ENCODE results near the gene NEU2.

NEU2 gene

DNA sequence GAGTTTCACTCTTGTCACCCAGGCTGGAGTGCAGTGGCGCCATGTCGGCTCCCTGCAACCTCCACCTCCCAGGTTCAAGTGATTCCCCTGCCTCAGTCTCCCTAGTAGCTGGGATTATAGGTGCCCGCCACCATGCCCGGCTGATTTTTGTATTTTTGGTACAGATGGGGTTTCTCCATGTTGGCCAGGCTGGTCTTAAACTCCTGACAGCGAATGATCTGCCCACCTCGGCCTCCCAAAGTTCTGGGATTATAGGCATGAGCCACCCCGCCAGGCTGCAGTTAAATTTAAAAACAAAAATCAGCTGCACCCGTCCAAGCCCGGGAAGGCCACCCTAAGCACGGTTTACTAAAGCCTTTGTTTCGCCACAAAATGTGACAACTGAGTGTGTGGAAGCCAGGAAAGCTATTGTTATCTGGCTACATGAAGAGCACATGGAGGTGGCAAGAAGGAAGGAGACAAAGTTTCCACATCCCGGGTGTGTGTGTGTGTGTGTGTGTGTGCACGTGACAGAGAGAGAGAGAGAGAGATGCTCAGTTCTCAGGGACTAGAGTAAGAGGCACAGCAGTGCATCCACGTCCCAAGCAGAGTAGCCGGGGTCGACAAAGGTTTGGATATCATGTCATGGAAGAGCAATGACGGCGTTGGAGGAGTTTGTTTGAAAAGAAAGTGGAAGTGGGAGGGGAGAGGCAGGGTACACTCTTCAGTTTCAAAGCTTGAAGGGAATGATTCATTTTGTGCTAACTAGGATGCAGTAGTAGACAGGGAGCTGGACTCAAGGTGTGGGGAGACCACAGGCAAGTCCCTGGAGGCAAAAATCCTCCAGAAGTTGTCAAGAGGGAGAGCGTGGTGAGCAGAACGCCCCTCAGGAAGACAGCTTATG lies 47.7 kb downstream of the NEU2 start:
- Histone ChIP-seq H3K23ac (ENCODE audit: low read length) (no peak overlapping the region), H3K36me3 (ENCODE audit: control insufficient read depth in 1 of 2, insufficient read depth in 2 of 2, low read length in 2 of 2) (no peaks in the 10 kb centered on the region), H2AFZ (ENCODE audit: insufficient read depth, low read length, poor library complexity) (no peak overlapping the region), H4K8ac (ENCODE audit: low read depth, low read length) (no peak overlapping the region), H3K4me2 (ENCODE audit: low read length) (no peak overlapping the region), H2BK12ac (ENCODE audit: low read length) (no peak overlapping the region), H3K4me3 (ENCODE audit: low read depth, low read length) (no peak overlapping the region), H3K9me3 (ENCODE audit: insufficient read depth, low read depth, low read length) (no peaks in the 10 kb centered on the region), H3K27ac (ENCODE audit: low read depth, low read length) (no peak overlapping the region), H4K91ac (ENCODE audit: low read depth, low read length) (no peak overlapping the region), H3K4me1 (ENCODE audit: control insufficient read depth in 1 of 2, insufficient read depth in 2 of 2, low read length in 2 of 2) (no peaks in the 10 kb centered on the region), H3K4ac (ENCODE audit: low read depth, low read length) (no peak overlapping the region), H4K12ac (ENCODE audit: low read depth, low read length) (no peak overlapping the region), H2BK5ac (ENCODE audit: low read depth, low read length, poor library complexity) (no peak overlapping the region), H3K9ac (ENCODE audit: low read length) (no peak overlapping the region), H3K27me3 (ENCODE audit: insufficient read depth, low read length) (no peaks in the 10 kb centered on the region), H3K14ac (ENCODE audit: low read length) (no peak overlapping the region), H3K79me1 (ENCODE audit: low read length) (no peaks in the 10 kb centered on the region), H2AK5ac (ENCODE audit: low read length) (no peak overlapping the region), H2BK120ac (ENCODE audit: insufficient read depth, low read length, poor library complexity) (no peak overlapping the region), H3K18ac (ENCODE audit: low read length) (no peak overlapping the region), H3K79me2 (ENCODE audit: control insufficient read depth, insufficient read depth, low read length, poor library complexity) (no peaks in the 10 kb centered on the region)
- no peak for DNase-seq
- WGBS (ENCODE audit: extremely low coverage, insufficient coverage, insufficient read length): no CpG with 5 or more reads among the region's 20 CpGs

DNA sequence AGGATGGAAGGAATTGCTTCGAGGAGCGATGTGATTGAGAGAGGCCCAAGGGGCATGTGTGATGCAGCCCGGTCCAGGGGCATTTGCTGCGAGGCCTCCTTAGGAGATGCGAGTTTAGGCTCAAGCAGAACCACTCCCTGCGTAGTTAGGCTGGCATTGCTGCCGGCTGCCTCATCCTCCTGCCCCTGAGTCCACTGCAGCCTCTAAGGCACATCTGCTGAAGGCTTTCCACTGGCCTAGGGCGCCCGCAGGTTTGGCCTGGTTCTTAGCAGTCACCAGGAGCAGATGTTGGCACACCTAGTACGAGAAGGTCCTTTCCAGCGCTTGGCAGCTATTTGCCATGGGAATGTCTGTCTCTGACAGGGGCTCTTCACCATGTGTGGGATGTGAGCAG lies 48.4 kb downstream of the NEU2 start:
- H3K23ac ChIP-seq (ENCODE audit: low read length): no peak overlapping the region
- no peak for DNase-seq
- no peak overlapping the region for H2BK120ac ChIP-seq (ENCODE audit: insufficient read depth, low read length, poor library complexity)
- no peak overlapping the region for H2BK5ac ChIP-seq (ENCODE audit: low read depth, low read length, poor library complexity)
- no peak overlapping the region for H2AFZ ChIP-seq (ENCODE audit: insufficient read depth, low read length, poor library complexity)
- H3K36me3 ChIP-seq (ENCODE audit: control insufficient read depth in 1 of 2, insufficient read depth in 2 of 2, low read length in 2 of 2): no peaks in the 10 kb centered on the region
- H3K18ac ChIP-seq (ENCODE audit: low read length): no peak overlapping the region
- no CpG with 5 or more reads among the region's 11 CpGs for WGBS (ENCODE audit: extremely low coverage, insufficient coverage, insufficient read length)
- no peak overlapping the region for H3K4me3 ChIP-seq (ENCODE audit: low read depth, low read length)
- no peak overlapping the region for H4K91ac ChIP-seq (ENCODE audit: low read depth, low read length)
- no peak overlapping the region for H3K9ac ChIP-seq (ENCODE audit: low read length)
- H4K8ac ChIP-seq (ENCODE audit: low read depth, low read length): no peak overlapping the region
- no peaks in the 10 kb centered on the region for H3K27me3 ChIP-seq (ENCODE audit: insufficient read depth, low read length)
- H2AK5ac ChIP-seq (ENCODE audit: low read length): no peak overlapping the region
- H3K27ac ChIP-seq (ENCODE audit: low read depth, low read length): no peak overlapping the region
- H3K79me1 ChIP-seq (ENCODE audit: low read length): no peaks in the 10 kb centered on the region
- no peak overlapping the region for H4K12ac ChIP-seq (ENCODE audit: low read depth, low read length)
- no peak overlapping the region for H3K4ac ChIP-seq (ENCODE audit: low read depth, low read length)
- no peaks in the 10 kb centered on the region for H3K9me3 ChIP-seq (ENCODE audit: insufficient read depth, low read depth, low read length)
- no peaks in the 10 kb centered on the region for H3K79me2 ChIP-seq (ENCODE audit: control insufficient read depth, insufficient read depth, low read length, poor library complexity)
- H3K4me2 ChIP-seq (ENCODE audit: low read length): no peak overlapping the region
- no peaks in the 10 kb centered on the region for H3K4me1 ChIP-seq (ENCODE audit: control insufficient read depth in 1 of 2, insufficient read depth in 2 of 2, low read length in 2 of 2)
- H3K14ac ChIP-seq (ENCODE audit: low read length): no peak overlapping the region
- no peak overlapping the region for H2BK12ac ChIP-seq (ENCODE audit: low read length)

DNA sequence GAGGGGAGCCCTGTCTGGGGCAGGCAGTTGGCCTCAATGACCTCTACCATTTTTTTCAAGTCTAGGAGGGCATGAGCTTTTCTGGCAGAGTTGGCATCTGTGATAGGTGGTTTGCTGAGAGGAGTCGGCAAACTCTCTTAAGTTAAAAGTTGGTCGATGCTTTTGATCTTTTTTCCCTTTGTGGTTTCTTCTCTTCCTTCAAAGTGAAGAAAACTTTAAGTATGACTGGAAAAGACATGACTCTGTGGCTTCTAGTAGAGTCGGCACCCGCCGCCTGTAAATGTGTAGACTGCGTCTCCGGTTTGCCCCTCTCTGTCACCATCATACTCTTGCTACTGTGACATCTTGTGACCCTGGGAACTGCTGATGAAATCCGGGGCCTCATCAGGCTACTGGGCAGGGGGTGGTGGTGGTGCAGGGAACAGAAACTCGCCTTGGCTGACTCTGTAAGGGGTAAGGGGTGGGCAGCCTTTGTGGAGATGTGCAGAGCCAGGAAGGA lies 48.8 kb downstream of the NEU2 start:
- no peaks in the 10 kb centered on the region for H3K4me1 ChIP-seq (ENCODE audit: control insufficient read depth in 1 of 2, insufficient read depth in 2 of 2, low read length in 2 of 2)
- no CpG with 5 or more reads among the region's 9 CpGs for WGBS (ENCODE audit: extremely low coverage, insufficient coverage, insufficient read length)

DNA sequence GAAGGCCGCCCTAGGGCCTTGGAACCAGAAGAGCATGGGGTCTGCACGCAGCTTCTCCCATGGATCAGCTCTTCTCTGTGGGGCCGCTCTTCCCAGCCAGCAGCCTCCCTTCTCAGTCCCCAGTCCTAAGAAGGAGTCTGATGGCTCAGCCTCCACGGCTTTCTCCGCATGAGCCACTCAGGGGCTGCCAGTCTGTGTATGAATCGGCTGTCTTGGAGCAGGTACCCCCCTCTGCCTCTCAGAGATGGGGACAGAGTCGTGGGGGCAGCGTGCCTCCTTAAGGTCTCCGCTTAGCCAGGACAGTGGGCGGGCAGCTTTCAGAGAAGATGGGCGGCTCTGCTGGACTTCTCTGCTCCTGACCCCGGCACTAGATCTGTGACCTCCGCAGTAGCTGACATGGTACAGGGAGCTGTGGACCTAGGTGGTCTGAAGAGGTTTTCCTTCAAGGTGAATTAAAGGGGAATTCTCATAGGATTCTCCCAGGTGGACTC lies 49.3 kb downstream of the NEU2 start:
- Histone ChIP-seq H3K9me3 (ENCODE audit: insufficient read depth, low read depth, low read length) (no peaks in the 10 kb centered on the region), H2BK12ac (ENCODE audit: low read length) (no peak overlapping the region), H3K14ac (ENCODE audit: low read length) (no peak overlapping the region), H3K9ac (ENCODE audit: low read length) (no peak overlapping the region), H4K12ac (ENCODE audit: low read depth, low read length) (no peak overlapping the region), H2BK120ac (ENCODE audit: insufficient read depth, low read length, poor library complexity) (no peak overlapping the region), H3K4me3 (ENCODE audit: low read depth, low read length) (no peak overlapping the region), H4K8ac (ENCODE audit: low read depth, low read length) (no peak overlapping the region), H3K4me1 (ENCODE audit: control insufficient read depth in 1 of 2, insufficient read depth in 2 of 2, low read length in 2 of 2) (no peaks in the 10 kb centered on the region), H3K79me1 (ENCODE audit: low read length) (no peaks in the 10 kb centered on the region), H3K18ac (ENCODE audit: low read length) (no peak overlapping the region), H3K4ac (ENCODE audit: low read depth, low read length) (no peak overlapping the region), H3K23ac (ENCODE audit: low read length) (no peak overlapping the region), H4K91ac (ENCODE audit: low read depth, low read length) (no peak overlapping the region), H2BK5ac (ENCODE audit: low read depth, low read length, poor library complexity) (no peak overlapping the region), H3K27me3 (ENCODE audit: insufficient read depth, low read length) (no peaks in the 10 kb centered on the region), H3K36me3 (ENCODE audit: control insufficient read depth in 1 of 2, insufficient read depth in 2 of 2, low read length in 2 of 2) (no peaks in the 10 kb centered on the region), H3K27ac (ENCODE audit: low read depth, low read length) (no peak overlapping the region), H2AK5ac (ENCODE audit: low read length) (no peak overlapping the region), H2AFZ (ENCODE audit: insufficient read depth, low read length, poor library complexity) (no peak overlapping the region), H3K79me2 (ENCODE audit: control insufficient read depth, insufficient read depth, low read length, poor library complexity) (no peaks in the 10 kb centered on the region), H3K4me2 (ENCODE audit: low read length) (no peak overlapping the region)
- WGBS (ENCODE audit: extremely low coverage, insufficient coverage, insufficient read length): no CpG with 5 or more reads among the region's 13 CpGs
- no peak for DNase-seq

More for the DNA sequence above, 48.8 kb downstream of the NEU2 start:
- no peak for DNase-seq
- H3K4me3 ChIP-seq (ENCODE audit: low read depth, low read length): no peak overlapping the region
- H3K23ac ChIP-seq (ENCODE audit: low read length): no peak overlapping the region
- H3K36me3 ChIP-seq (ENCODE audit: control insufficient read depth in 1 of 2, insufficient read depth in 2 of 2, low read length in 2 of 2): no peaks in the 10 kb centered on the region
- H2BK5ac ChIP-seq (ENCODE audit: low read depth, low read length, poor library complexity): no peak overlapping the region
- H3K79me2 ChIP-seq (ENCODE audit: control insufficient read depth, insufficient read depth, low read length, poor library complexity): no peaks in the 10 kb centered on the region
- H4K12ac ChIP-seq (ENCODE audit: low read depth, low read length): no peak overlapping the region
- no peak overlapping the region for H4K8ac ChIP-seq (ENCODE audit: low read depth, low read length)
- H3K18ac ChIP-seq (ENCODE audit: low read length): no peak overlapping the region
- no peak overlapping the region for H3K14ac ChIP-seq (ENCODE audit: low read length)
- no peak overlapping the region for H3K9ac ChIP-seq (ENCODE audit: low read length)
- no peaks in the 10 kb centered on the region for H3K79me1 ChIP-seq (ENCODE audit: low read length)
- no peaks in the 10 kb centered on the region for H3K9me3 ChIP-seq (ENCODE audit: insufficient read depth, low read depth, low read length)
- no peak overlapping the region for H2AK5ac ChIP-seq (ENCODE audit: low read length)
- no peak overlapping the region for H2BK12ac ChIP-seq (ENCODE audit: low read length)
- H3K4me2 ChIP-seq (ENCODE audit: low read length): no peak overlapping the region
- no peak overlapping the region for H2AFZ ChIP-seq (ENCODE audit: insufficient read depth, low read length, poor library complexity)
- no peak overlapping the region for H2BK120ac ChIP-seq (ENCODE audit: insufficient read depth, low read length, poor library complexity)
- no peak overlapping the region for H4K91ac ChIP-seq (ENCODE audit: low read depth, low read length)
- no peak overlapping the region for H3K27ac ChIP-seq (ENCODE audit: low read depth, low read length)
- no peaks in the 10 kb centered on the region for H3K27me3 ChIP-seq (ENCODE audit: insufficient read depth, low read length)
- no peak overlapping the region for H3K4ac ChIP-seq (ENCODE audit: low read depth, low read length)

All from trophoblast cell (in vitro differentiated cells and primary cell).